HepG2 (cell line): ENCODE data around the gene WDR54. TPM values are rescaled to one million over a fixed set of nuclear protein-coding genes. Genes with fewer than 3 reads are reported as not detected.

Source experiments
- KMT2A ChIP-seq: sonication (generic); formaldehyde crosslinking; IDR thresholded peaks from 2 replicates; pipeline ENCODE4 v1.4.0; 2020; ENCODE audit warnings: missing genetic modification reagents
- NFIC ChIP-seq: IDR thresholded peaks from 2 replicates; pipeline ENCODE4 v1.6.1; 2012; ENCODE audit warnings: mild to moderate bottlenecking, low read length, inconsistent platforms
- SIN3B ChIP-seq: fragments of 150-350 bp; IDR thresholded peaks from 2 replicates; pipeline ENCODE4 v1.6.1; 2014; ENCODE audit warnings: low read length
- SRF ChIP-seq: IDR thresholded peaks from 2 replicates; pipeline ENCODE4 v1.6.1; 2011; ENCODE audit warnings: mild to moderate bottlenecking, low read depth, low read length, moderate library complexity
- TEAD2 ChIP-seq: sonication (generic); formaldehyde crosslinking; IDR thresholded peaks from 2 replicates; pipeline ENCODE4 v1.9.0; 2021; ENCODE audit warnings: missing genetic modification reagents
- WIZ ChIP-seq: sonication (generic); formaldehyde crosslinking; IDR thresholded peaks from 2 replicates; pipeline ENCODE4 v1.5.1; 2020; ENCODE audit warnings: mild to moderate bottlenecking, missing genetic modification reagents
- ZNF235 ChIP-seq: sonication (generic); formaldehyde crosslinking; IDR thresholded peaks from 2 replicates; pipeline ENCODE4 v1.8.1; 2023; ENCODE audit warnings: mild to moderate bottlenecking, missing genetic modification reagents, borderline replicate concordance
- ZNF296 ChIP-seq: sonication (generic); formaldehyde crosslinking; conservative IDR thresholded peaks from 2 replicates; pipeline ENCODE4 v1.5.0; 2020; ENCODE audit warnings: mild to moderate bottlenecking, missing genetic modification reagents
- ZNF619 ChIP-seq: sonication (generic); formaldehyde crosslinking; IDR thresholded peaks from 2 replicates; pipeline ENCODE4 v1.4.0; 2020; ENCODE audit warnings: mild to moderate bottlenecking, missing genetic modification reagents
- polyA plus RNA-seq, 8 experiments: library from polyadenylated mRNA; depleted of rRNA in 3 of 8; stranded (reverse) in 7 of 8; unstranded in 1 of 8; fragments of >200 nt; fragmentation: Illumina TruSeq in 4 of 8; extraction: Trizol in 4 of 8; gene quantifications; 2 replicates each; pipeline versions ENCODE4 v1.2.1 to v1.2.3, GENCODE V29; 2011 to 2016; ENCODE audit warnings: low read depth in 4 of 8, missing spikeins in 1 of 8, mixed read lengths in 1 of 8; ENCODE audit not compliant: insufficient read depth in 1 of 8
- total RNA-seq, 5 experiments: library from RNA; depleted of rRNA; stranded (reverse); fragments of >200 nt; fragmentation: Illumina TruSeq; extraction: Trizol; gene quantifications; 2 replicates each; pipeline ENCODE4 v1.2.3, GENCODE V29; 2016; ENCODE audit warnings: low read depth in 1 of 5
- TF ChIP-seq, protein P1 (sequence below): sonication (generic); formaldehyde crosslinking; IDR thresholded peaks from 2 replicates; pipeline ENCODE4 v1.5.1; 2020; ENCODE audit warnings: mild to moderate bottlenecking, moderate library complexity, missing genetic modification reagents
- TF ChIP-seq, protein P2 (sequence below): IDR thresholded peaks from 2 replicates; pipeline ENCODE4 v1.6.1; 2016; ENCODE audit warnings: low read depth
- TF ChIP-seq, protein P3 (sequence below): sonication (generic); formaldehyde crosslinking; IDR thresholded peaks from 2 replicates; pipeline ENCODE4 v1.8.1; 2023; ENCODE audit warnings: mild to moderate bottlenecking, moderate library complexity, missing genetic modification reagents
- TF ChIP-seq, protein P4 (sequence below): sonication (generic); formaldehyde crosslinking; IDR thresholded peaks from 2 replicates; pipeline ENCODE4 v1.8.0; 2022; ENCODE audit warnings: mild to moderate bottlenecking, missing genetic modification reagents; ENCODE audit not compliant: insufficient replicate concordance
- TF ChIP-seq, protein P5 (sequence below): IDR thresholded peaks from 2 replicates; pipeline ENCODE4 v1.6.1; 2016; ENCODE audit warnings: control low read depth
- TF ChIP-seq, protein P6 (sequence below): sonication (generic); formaldehyde crosslinking; IDR thresholded peaks from 2 replicates; pipeline ENCODE4 v1.5.1; 2020; ENCODE audit warnings: missing genetic modification reagents, mild to moderate bottlenecking, borderline replicate concordance
- TF ChIP-seq, protein P7 (sequence below): sonication (generic); formaldehyde crosslinking; IDR thresholded peaks from 2 replicates; pipeline ENCODE4 v1.8.1; 2023; ENCODE audit warnings: mild to moderate bottlenecking, missing genetic modification reagents, borderline replicate concordance
- TF ChIP-seq, protein P8 (sequence below): sonication (generic); formaldehyde crosslinking; IDR thresholded peaks from 2 replicates; pipeline ENCODE4 v1.5.0; 2020; ENCODE audit warnings: missing genetic modification reagents
- TF ChIP-seq, protein P9 (sequence below): sonication (generic); formaldehyde crosslinking; IDR thresholded peaks from 2 replicates; pipeline ENCODE4 v1.5.1; 2020; ENCODE audit warnings: missing genetic modification reagents, mild to moderate bottlenecking, borderline replicate concordance

Gene WDR54
- total and polyA plus RNA-seq, 2 of the 13 experiments (the other 11 are each of a cell fraction or from before 2014, with no cell fraction given), result 2.0 to 17.3 TPM

DNA sequence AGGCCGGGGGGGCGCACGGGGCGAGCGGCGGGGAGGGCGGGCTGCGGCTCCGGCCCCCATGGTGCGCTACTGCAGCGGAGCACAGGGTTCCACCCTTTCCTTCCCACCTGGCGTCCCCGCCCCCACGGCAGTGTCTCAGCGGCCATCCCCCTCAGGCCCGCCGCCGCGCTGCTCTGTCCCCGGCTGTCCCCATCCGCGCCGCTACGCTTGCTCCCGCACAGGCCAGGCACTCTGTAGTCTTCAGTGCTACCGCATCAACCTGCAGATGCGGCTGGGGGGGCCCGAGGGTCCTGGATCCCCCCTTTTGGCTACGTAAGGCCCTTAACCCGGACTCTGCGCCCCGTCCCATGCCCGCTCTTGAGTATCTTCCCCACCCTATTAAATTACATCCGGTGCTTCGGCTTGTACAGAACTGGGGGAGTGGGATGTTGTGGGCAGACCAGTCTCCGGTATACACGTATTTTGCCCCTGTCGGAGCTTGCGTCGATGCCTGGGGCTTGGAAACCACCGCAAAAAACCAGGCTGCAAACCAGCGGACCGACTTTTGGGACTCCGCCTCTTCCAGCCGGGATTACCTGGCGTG, 36.1 kb downstream of the WDR54 start (continued):
- TF ChIP-seq, protein P1, sequence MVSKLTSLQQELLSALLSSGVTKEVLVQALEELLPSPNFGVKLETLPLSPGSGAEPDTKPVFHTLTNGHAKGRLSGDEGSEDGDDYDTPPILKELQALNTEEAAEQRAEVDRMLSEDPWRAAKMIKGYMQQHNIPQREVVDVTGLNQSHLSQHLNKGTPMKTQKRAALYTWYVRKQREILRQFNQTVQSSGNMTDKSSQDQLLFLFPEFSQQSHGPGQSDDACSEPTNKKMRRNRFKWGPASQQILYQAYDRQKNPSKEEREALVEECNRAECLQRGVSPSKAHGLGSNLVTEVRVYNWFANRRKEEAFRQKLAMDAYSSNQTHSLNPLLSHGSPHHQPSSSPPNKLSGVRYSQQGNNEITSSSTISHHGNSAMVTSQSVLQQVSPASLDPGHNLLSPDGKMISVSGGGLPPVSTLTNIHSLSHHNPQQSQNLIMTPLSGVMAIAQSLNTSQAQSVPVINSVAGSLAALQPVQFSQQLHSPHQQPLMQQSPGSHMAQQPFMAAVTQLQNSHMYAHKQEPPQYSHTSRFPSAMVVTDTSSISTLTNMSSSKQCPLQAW (CRISPR knock-in tag), result peak; percentile 59; the same call in 1 of the 2 replicates
- peak; percentile 83 for TF ChIP-seq KMT2A
- no peak for TF ChIP-seq ZNF619 (CRISPR knock-in tag)
- TF ChIP-seq, protein P2, sequence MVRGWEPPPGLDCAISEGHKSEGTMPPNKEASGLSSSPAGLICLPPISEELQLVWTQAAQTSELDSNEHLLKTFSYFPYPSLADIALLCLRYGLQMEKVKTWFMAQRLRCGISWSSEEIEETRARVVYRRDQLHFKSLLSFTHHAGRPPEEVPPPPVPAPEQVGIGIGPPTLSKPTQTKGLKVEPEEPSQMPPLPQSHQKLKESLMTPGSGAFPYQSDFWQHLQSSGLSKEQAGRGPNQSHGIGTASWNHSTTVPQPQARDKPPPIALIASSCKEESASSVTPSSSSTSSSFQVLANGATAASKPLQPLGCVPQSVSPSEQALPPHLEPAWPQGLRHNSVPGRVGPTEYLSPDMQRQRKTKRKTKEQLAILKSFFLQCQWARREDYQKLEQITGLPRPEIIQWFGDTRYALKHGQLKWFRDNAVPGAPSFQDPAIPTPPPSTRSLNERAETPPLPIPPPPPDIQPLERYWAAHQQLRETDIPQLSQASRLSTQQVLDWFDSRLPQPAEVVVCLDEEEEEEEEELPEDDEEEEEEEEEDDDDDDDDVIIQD (CRISPR knock-in tag), result no peak
- TF ChIP-seq, protein P3, sequence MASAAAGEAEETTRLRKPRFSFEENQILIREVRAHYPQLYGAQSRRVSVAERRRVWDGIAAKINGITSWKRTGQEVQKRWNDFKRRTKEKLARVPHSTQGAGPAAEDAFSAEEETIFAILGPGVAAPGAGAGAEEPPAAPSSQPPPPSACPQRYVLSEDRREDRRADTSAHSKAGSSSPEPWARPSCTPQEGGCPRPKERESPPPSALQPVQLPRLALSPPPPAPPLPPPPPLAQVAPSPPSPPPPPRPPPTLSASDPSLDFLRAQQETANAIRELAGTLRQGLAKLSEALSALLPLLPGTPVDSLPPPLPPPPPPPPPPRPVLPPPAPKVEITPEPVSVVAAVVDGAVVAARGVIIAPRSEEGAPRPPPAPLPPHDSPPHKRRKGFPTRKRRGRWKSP, result peak; percentile 74; the same call in 1 of the 2 replicates
- TF ChIP-seq, protein P4, sequence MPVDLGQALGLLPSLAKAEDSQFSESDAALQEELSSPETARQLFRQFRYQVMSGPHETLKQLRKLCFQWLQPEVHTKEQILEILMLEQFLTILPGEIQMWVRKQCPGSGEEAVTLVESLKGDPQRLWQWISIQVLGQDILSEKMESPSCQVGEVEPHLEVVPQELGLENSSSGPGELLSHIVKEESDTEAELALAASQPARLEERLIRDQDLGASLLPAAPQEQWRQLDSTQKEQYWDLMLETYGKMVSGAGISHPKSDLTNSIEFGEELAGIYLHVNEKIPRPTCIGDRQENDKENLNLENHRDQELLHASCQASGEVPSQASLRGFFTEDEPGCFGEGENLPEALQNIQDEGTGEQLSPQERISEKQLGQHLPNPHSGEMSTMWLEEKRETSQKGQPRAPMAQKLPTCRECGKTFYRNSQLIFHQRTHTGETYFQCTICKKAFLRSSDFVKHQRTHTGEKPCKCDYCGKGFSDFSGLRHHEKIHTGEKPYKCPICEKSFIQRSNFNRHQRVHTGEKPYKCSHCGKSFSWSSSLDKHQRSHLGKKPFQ (CRISPR knock-in tag), result peak; percentile 65
- no peak for TF ChIP-seq ZNF296 (CRISPR knock-in tag)
- no peak for TF ChIP-seq TEAD2 (CRISPR knock-in tag)
- TF ChIP-seq ZNF235 (CRISPR knock-in tag), result no peak
- TF ChIP-seq, protein P5, sequence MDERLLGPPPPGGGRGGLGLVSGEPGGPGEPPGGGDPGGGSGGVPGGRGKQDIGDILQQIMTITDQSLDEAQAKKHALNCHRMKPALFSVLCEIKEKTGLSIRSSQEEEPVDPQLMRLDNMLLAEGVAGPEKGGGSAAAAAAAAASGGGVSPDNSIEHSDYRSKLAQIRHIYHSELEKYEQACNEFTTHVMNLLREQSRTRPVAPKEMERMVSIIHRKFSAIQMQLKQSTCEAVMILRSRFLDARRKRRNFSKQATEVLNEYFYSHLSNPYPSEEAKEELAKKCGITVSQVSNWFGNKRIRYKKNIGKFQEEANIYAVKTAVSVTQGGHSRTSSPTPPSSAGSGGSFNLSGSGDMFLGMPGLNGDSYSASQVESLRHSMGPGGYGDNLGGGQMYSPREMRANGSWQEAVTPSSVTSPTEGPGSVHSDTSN (CRISPR knock-in tag), result no peak
- TF ChIP-seq WIZ (CRISPR knock-in tag), result 0 out of 2 replicates have a peak, but pooled peaks have one; percentile 25
- TF ChIP-seq, protein P6, sequence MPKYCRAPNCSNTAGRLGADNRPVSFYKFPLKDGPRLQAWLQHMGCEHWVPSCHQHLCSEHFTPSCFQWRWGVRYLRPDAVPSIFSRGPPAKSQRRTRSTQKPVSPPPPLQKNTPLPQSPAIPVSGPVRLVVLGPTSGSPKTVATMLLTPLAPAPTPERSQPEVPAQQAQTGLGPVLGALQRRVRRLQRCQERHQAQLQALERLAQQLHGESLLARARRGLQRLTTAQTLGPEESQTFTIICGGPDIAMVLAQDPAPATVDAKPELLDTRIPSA (CRISPR knock-in tag), result no peak
- TF ChIP-seq NFIC, result no peak
- TF ChIP-seq, protein P7, sequence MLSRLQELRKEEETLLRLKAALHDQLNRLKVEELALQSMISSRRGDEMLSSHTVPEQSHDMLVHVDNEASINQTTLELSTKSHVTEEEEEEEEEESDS (CRISPR knock-in tag), result 0 out of 2 replicates have a peak, but pooled peaks have one; percentile 35
- TF ChIP-seq SIN3B, result no peak
- TF ChIP-seq SRF, result no peak
- TF ChIP-seq, protein P8, sequence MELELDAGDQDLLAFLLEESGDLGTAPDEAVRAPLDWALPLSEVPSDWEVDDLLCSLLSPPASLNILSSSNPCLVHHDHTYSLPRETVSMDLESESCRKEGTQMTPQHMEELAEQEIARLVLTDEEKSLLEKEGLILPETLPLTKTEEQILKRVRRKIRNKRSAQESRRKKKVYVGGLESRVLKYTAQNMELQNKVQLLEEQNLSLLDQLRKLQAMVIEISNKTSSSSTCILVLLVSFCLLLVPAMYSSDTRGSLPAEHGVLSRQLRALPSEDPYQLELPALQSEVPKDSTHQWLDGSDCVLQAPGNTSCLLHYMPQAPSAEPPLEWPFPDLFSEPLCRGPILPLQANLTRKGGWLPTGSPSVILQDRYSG (CRISPR knock-in tag), result no peak
- TF ChIP-seq, protein P9, sequence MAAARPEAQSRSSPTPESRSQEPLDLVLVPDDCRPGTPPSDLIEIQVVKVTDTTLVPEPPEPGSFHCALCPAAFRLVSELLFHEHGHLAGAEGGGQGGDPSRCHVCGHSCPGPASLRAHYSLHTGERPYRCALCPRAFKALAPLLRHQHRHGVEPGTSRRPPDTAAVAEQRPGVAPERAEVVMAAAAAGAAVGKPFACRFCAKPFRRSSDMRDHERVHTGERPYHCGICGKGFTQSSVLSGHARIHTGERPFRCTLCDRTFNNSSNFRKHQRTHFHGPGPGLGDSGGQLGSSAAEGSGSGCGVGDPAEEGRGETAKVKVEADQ, result no peak; the same call in 1 of the 2 replicates
